GM21529 (cell line): ENCODE results near the gene SOX18.
"Not testable (repeated sequence)": the region's sequence is repeated elsewhere in the genome, so short reads cannot be mapped to it uniquely, and the experiment has no call there.

Experiments used
- ATAC-seq: cut with Tn5 transposase; IDR thresholded peaks from one replicate; pipeline ENCODE4 v1.9.1; 2021; ENCODE audit not compliant: unreplicated experiment

The SOX18 gene

DNA sequence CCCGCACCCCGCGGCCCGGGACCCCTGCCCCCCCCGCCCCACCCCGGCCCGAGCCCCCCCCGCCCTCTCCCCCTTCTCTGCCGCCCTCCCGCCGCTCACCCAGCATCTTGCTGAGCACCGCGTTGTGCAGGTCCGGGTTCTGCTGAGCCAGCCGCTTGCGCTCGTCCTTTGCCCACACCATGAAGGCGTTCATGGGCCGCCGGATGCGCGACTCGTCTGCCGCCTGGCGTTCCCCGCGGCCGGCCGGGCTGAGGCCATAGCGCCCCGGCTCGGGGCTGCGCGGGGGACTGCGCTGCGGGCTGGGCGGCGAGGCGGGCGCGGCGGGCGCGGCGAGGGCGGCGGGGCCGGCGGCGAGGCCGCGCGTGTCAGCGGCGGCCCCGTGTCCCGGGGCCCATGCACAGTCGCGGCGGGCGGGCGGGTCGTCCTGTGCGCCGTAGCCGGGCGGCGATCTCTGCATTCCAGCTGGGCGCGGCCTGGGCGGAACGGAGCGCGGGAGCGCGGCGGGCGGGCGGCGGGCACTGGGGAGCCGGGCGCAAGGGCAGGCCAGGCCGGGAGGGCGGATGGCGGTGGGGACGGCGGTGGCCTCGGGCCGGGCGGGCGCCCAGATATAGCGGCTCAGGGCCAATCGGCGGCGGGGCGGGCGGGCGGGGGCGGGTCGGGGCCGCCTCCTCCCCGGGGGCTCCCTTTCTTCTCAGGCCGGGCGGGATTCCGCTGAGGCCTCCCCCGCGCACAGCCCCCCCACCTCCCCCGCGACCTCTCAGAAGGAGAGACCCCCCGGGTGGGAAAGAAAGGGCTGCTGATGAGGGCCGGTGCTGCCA, at the start of gene SOX18:
SOX18 (minus strand) TSS at position 580 of the 818 bp plus-strand sequence; CDS start at position 457, 123 bp downstream.
- ATAC-seq, result no peak

DNA sequence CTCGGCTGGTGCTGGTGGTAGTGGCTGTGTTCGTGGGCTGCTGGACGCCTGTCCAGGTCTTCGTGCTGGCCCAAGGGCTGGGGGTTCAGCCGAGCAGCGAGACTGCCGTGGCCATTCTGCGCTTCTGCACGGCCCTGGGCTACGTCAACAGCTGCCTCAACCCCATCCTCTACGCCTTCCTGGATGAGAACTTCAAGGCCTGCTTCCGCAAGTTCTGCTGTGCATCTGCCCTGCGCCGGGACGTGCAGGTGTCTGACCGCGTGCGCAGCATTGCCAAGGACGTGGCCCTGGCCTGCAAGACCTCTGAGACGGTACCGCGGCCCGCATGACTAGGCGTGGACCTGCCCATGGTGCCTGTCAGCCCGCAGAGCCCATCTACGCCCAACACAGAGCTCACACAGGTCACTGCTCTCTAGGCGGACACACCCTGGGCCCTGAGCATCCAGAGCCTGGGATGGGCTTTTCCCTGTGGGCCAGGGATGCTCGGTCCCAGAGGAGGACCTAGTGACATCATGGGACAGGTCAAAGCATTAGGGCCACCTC, 49.1 kb upstream of the SOX18 start:
- ATAC-seq, result no peak

DNA sequence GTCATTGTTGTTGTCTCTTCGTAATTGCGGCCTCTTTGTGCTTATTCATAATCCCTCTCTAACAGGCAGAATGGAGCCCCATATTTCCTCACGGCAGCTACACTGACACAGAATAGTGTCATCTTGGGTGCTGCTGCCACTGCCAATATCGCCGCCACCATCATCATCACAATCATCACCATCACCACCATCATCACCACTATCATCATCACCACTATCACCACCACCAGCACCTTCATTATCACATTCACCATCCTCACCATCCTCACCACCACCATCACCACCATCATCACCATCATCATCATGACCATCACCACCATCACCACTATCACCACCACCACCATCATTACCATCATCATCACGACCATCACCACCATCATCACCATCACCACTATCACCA, 47.1 kb upstream of the SOX18 start:
- ATAC-seq, result no peak

DNA sequence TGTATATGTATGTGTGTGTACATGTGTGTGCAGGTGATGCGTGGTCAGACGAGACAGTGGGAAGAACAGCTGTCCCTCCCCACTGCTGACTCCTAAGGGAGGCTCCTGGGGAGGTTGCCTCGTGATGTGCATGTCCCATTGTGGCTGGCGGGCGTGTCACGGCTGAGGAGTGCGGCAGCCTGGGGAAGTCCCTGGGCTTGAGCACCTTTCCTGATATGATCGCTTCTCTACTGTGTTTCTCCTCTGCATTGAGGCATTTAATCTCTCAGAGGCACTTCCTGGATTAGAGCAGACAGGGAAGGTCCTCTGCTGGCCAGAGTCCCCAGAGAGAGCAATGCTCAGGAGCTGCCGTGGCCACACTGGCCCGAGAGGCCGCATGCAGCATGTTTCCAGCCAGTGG, 46.5 kb upstream of the SOX18 start:
- no peak for ATAC-seq

DNA sequence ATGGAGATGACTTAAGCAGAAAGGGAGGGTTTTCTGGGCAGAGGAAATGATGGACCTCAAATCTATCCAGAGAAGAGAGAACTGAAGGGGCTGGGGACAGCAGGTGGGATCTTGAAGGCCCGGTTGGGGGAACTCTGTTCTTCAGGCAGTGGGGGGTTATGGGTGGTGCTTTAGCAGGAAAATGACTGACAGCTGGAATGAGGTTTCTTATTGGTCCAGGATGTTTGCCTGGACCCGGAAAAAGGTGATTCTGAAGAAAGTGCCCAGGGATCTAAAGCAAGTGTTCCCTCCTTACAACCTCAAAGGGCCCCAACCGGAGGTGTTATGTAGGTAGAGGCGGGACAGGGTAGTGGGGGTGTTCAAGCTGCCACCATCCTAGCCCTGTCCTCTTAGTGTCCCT, 46.0 kb upstream of the SOX18 start:
- no peak for ATAC-seq

DNA sequence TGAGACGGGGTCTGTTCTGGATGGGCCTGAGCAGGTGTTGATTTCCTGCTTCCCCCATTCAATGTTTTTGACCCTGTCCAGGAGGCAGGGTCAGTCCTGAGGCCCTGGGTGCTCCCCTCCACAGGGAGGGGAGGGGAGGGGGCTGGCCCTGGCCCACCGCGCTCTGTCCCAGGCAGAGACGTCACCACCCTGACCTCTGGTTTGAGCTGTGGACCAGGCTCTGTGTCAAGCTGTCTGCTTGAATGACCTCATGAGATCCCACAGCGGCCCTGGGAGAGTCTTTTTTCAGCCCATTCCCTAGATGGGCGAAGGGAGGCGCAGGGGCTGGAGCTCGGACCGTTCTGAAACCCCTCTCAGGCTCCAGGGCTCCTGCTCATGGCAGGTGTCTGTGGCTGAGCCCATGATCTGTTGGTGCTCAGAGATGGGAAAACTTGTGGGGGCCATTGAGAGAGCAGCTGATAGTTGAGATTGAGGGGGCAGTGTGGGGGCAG, 43.6 kb upstream of the SOX18 start:
- ATAC-seq, result no peak

DNA sequence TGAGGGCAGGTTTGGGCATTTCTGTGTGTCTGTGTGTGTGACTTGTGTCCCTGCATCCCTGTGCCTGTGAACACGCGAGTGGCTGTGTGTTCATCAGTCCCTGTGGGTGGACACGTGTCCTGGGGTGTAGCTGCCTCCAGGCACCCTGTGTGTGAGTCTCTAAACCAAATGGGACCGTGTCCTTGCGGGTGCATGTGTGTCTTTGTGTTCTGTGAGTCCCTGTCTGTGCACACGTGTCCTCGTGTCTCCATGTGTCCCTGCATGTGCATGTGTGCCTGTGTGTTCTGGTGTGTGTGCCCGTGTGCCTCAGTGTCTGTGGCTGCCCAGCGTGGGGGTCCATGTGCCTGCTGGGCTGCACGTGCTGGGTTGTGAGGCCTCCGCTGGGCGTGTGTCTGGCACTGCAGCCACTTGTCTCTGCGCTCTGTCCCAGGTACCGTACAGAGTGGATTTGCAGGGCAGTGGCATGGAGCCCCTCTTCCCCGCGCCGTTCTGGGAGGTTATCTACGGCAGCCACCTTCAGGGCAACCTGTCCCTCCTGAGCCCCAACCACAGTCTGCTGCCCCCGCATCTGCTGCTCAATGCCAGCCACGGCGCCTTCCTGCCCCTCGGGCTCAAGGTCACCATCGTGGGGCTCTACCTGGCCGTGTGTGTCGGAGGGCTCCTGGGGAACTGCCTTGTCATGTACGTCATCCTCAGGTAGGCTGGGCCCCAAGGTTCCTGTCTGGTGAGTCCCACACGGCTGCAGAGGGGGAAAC, 43.0 kb upstream of the SOX18 start:
- ATAC-seq, result no peak

DNA sequence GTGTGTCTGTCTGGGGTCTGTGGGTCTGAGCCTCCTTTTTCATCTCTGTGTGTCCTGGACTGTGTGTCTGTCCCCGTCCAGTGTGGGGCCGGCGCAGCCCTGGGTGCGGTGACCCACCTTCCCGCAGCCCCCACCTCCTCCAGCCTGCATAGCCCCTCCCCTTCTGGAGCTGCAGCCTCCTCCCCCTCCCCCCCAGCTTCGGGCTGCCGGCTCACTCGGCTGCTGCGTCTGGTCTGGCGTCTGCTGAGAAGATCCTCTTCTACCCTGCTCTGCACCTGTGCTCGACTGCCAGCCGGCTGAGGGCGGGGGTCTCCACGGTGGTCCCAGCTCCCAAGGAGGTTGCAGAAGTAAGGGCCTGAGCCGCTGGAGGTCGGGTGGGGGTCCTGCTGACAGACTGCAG, 42.3 kb upstream of the SOX18 start:
- ATAC-seq, result no peak

DNA sequence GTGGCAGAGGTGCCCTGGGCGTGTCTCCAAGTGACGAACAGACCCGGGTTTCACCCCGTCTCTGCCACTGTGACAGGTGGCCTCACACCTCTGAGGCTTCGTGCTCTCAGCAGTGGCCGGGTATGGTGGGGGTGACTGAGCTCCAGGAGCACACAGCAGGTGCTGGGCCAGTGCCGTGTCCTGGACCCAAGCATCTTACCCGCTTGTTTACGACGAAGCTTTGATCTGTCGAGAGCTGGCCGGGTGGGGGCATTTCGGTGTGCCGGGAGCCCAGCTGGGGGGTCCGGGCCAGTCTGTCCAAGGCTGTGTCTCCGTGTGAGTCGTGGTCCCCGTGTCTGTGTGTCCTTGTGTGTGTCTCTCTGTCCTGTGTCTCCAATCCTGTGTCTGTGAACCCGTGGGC, 41.9 kb upstream of the SOX18 start:
- no peak for ATAC-seq

DNA sequence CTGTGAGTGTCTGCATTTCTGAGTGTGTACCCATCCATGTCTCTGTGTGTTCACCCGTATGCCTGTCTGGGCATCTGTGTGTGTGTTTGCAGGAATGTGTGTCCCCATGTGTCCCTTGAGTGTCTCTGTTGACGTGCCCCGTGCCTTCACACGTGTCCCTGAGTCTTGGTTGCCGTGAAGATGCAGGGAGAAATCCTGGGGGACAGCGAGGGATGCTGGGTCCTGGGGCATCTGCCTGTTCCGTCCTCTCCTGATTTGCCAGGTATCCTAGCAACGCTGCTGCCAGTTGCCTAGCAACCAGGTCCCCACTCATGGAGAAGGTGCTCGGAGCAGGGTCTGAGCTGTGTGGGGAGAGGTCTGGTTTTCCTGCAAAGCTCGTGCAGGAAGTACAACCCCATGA, 40.7 kb upstream of the SOX18 start:
- ATAC-seq, result no peak

DNA sequence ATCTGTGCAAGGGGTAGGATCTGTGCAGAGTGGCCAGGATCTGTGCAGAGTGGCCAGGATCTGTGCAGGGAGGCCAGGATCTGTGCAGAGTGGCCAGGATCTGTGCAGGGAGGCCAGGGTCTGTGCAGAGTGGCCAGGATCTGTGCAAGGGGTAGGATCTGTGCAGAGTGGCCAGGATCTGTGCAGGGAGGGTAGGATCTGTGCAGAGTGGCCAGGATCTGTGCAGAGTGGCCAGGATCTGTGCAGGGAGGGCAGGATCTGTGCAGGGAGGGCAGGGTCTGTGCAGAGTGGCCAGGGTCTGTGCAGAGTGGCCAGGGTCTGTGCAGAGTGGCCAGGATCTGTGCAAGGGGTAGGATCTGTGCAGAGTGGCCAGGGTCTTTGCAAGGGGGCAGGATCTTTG, 39.1 kb upstream of the SOX18 start:
- ATAC-seq, result not testable (repeated sequence)

DNA sequence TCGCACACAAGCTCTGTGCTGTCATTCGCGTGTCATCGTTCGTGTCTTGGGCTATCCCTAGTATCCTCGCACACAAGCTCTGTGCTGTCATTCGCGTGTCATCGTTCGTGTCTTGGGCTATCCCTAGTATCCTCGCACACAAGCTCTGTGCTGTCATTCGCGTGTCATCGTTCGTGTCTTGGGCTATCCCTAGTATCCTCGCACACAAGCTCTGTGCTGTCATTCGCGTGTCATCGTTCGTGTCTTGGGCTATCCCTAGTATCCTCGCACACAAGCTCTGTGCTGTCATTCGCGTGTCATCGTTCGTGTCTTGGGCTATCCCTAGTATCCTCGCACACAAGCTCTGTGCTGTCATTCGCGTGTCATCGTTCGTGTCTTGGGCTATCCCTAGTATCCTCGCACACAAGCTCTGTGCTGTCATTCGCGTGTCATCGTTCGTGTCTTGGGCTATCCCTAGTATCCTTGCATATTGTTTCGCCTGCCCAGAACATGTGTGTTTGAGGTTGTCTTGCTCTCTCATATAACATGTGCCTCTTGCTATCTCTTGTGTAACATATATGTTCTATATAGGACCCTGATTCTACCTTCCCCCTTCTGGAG, 37.9 kb upstream of the SOX18 start:
- not testable (repeated sequence) for ATAC-seq

DNA sequence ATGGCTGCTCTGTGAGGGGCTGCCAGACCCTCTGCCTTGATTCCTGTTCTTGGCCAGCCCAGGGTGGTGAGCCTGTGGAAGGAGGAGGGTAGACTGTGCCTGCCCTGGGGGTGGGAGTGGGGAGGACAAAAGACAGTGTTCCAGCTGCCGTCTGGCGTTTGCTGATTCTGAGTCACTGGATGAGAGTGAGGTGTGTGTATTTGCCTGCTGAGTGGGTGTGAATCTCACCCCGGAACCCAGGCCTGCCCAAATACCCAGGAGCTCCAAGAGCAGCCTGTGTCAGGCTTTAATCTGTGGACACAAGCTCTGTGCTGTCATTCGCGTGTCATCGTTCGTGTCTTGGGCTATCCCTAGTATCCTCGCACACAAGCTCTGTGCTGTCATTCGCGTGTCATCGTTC, 37.4 kb upstream of the SOX18 start:
- no peak for ATAC-seq

DNA sequence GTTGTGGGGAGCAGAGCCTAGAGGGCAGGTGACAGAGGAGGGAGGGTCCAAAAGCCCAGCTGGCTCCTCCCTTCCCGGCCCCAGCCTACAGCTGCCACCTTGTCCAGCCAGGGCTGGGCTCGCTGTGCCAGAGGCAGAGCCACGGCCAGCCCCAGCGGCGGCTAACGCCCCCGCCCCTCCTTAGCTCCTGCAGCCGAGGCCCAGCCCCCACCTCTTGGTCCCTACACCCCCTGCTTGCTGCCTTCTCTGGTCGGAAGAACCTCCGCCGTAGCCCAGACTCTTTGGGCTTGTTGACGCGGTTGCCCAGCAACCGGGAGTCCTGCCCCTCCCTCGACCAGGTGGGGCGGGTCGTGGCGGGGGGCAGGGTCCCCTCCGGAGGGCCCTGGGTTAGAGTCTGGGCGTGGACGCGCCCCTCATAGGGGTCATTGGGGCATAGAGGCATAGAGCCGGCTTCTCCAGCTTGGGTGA, 35.3 kb upstream of the SOX18 start:
- ATAC-seq, result no peak

DNA sequence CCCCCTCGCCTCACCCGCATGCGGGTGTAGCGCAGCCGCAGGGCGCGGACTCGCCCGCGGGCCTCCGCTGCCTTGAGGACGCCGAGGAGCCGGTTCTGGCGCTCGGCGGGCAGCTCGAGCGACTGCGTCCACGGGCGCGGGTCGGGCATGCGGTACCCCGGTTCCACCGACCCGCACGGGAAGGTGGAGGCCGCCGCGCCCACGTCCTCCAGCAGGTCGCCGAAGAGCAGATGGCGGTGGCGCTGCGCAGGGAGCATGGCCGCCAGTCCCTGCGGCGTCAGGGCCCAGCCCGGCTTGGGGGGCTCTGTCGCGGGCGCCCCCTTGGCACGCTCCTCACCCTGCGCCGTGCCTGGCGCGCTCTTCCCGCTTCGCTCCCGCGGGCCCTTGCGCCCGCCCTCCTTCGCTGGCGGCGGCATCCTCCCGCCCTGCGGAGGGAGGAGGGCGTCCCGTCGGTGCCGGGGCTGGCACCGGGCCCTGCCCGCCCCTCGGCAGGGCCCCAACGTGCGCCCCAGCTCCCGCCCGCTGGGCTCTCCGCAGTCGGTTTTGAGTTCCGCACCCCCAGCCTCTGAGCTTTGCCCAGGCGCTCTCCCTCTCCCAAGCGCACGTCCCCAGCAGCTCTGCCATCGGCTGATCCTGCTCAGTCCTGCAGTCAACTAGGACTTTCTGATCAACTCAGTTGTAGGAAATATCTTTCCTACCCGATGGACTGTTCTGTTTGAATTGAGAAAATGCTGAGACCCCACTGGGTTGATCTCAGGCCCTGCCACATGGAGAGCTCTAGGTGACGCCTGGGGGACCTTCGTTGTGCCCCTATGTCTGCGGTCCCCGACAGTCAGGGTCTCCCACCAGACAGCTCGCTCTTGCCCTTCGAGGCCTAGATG, 34.6 kb upstream of the SOX18 start, which contains the start of gene LKAAEAR1:
LKAAEAR1 (minus strand) TSS at position 595 of the 881 bp plus-strand sequence; CDS start at position 416, 179 bp downstream.
- no peak for ATAC-seq

DNA sequence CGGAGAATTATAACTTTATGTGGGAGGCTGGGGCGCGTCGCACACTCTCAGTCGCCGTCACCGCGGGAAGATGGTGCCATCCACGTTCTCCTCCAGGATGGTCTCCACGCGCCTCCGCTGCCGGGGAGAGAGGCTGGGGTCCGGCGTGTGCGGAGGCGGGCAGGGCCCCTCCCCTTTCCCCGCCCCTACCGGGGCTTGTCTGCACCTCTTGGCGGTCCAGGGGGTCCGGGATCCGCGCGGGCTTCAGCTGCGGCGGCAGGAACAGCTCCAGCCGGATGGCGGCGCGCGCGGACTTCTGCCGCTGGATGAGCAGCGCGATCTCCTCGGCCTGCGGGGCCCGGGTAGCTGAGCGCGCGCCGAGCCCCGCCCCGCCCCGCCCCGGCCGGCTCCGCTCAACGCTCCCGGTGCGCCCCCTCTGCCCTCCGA, 34.0 kb upstream of the SOX18 start:
- ATAC-seq, result no peak

DNA sequence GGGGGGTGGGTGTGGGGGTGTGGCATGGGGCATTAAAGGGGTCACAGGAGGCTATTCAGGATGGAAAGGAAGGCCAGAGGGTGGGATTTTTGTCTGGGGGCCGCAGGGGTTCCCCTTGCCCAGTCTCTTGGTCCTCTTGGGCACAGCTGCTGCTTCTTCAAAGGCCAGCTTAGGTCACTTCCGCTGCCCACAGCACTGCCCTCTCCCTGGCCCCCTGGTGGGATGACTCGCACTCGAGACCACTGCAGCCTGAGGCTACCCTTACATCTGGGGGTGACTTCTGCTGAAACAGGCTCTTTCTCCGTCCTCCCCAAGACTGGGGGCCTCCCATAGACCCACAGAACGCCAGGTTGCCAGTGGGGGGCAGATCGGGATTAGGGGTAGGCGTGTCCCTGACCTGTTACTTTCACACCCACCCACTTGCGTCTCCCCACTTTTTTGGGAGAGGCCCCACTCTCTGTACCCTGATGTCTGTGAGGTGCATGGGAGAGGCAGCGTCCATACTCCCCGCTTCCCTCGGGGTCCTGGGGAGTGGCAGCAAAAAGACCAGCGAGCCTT, 33.5 kb upstream of the SOX18 start:
- no peak for ATAC-seq

DNA sequence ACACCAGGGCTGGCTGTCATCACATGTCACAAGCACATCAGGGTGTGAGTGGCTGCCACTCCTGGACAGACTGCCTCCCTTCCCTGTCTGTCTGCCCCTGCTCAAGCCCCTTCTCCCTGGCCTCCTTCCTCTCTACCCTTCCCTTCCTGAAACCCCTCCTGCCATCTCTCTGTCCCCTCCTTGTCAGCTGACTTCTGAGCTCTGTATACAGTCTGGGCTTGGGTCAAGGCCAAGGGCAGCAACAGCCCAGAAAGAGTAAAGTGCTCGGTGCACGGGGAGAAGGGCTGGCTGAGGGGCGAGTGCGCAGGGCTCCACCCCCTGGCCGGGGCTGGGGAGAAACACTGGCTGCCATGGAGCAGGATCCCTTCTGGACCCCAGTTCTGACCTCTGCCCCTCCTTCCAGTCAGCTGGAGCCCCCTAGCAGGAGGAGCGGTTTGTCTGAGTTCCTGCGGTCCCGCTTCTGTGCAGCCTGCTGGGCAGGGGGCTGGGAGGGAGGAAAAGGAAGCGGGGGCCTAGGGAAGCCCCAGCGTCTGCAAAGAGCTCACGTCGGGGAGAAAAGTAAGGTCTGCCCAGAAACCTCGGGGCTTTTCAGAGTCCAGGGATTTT, 32.8 kb upstream of the SOX18 start:
- no peak for ATAC-seq

DNA sequence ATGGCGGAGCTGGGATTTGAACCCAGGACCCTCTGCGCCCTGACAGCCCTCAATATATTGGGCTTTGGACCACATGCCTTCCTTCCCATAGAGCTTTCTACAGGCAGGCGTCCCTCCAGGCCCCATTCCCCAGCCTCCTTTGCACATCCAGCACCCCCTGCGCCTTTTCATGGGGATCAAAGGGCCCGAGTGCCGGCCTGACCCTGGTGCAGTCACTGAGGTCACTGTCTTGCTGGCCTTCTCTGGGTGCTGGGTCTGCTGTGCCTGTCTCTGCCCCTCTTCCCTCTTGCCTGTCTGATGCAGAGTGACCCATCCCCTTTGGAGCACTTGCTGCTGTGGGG, 32.2 kb upstream of the SOX18 start:
- no peak for ATAC-seq
